NT2/D1 (cell line): Measurements from ENCODE around the gene CHP1.

Experiments used
- SUZ12 ChIP-seq: IDR thresholded peaks from 2 replicates; pipeline ENCODE4 v1.6.1; 2011; ENCODE audit not compliant: insufficient read length, insufficient read depth; ENCODE audit errors: extremely low read depth
- YY1 ChIP-seq: IDR thresholded peaks from 2 replicates; pipeline ENCODE4 v1.6.1; 2011; ENCODE audit not compliant: insufficient read length, insufficient read depth
- ZNF274 ChIP-seq: IDR thresholded peaks from 2 replicates; pipeline ENCODE4 v1.6.1; 2011; ENCODE audit warnings: mild to moderate bottlenecking, low read depth, low read length

DNA sequence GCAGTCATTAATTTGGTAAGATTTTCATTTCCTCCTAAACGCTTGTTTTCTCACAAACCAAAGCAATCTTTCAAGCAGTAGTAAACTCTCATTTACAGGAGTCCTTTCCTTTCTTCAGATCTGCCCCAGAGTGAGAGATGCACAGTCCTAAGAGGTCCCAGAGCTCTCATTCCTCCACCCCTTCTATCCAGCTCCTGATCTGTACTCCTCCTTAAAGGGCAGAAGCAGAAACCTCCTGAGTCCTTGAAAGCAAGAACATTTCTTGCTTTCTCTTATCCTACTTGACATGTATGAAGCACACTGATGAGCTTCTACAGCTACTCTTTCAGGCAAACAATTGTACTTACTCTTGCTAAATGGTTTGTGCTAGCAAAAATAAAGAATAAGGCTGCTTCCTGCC lies 12.2 kb upstream of the CHP1 start:
- no peak for TF ChIP-seq YY1
- TF ChIP-seq ZNF274 = no peak
- TF ChIP-seq SUZ12 = no peak
